ENCODE results near the gene RBM28. TPM values are rescaled to one million over a fixed set of nuclear protein-coding genes. Genes with fewer than 3 reads are reported as not detected.
A peak's percentile ranks its signal among the peaks of the same experiment; 100 is the strongest.

The RBM28 gene
- total and polyA plus RNA-seq, 10 of the 15 experiments (the other 5 are each of a cell fraction or from before 2014, with no cell fraction given), result 14.3 to 50.4 (median 32.8) TPM

- peaks cover 18 to 35% of the 10 kb centered on the region in 2 experiments for H3K27me3 ChIP-seq (replicated peaks in 1 of 2; ENCODE audit: control insufficient read depth in 2 of 2, insufficient read depth in 2 of 2, low read length in 1 of 2)
These were observed 18.0 kb upstream of the RBM28 start, which contains the start of gene PRRT4 for GRCh38 chr7:128361411-128362379. Gene PRRT4, minus strand, starts transcription at chr7:128361690.

More at GRCh38 chr7:128361411-128362379, 18.0 kb upstream of the RBM28 start, which contains the start of gene PRRT4:
- H3K9ac ChIP-seq (ENCODE audit: control insufficient read depth, insufficient read depth, low read length), result no peak within 1 kb of the TSS
- H3K79me2 ChIP-seq (ENCODE audit: control insufficient read depth, insufficient read depth, low read length), result no peaks in the 10 kb centered on the region
- SMC1A ChIA-PET (ENCODE audit: uncharacterized antibody, unreplicated experiment), result interaction anchor here (0.8 kb wide), 1 partner anchor 14 kb away, joined by 3 read pairs; no protein-coding TSS in a partner anchor
- POLR2A ChIA-PET, result no interaction called here
- H3K27ac ChIP-seq (ENCODE audit: control insufficient read depth, insufficient read depth), result no peak within 1 kb of the TSS
- H3K9me3 ChIP-seq (replicated peaks; ENCODE audit: control insufficient read depth, insufficient read depth, low read length), result no peaks in the 10 kb centered on the region
- BruUV-seq (replicated peaks), result no TSS peak
- H3K4me3 ChIP-seq, result peak within 1 kb of the TSS; percentile 36; the same call in 1 of the 2 replicates
- ATAC-seq (peak; percentile 80), FAIRE-seq (no peak), DNase-seq (ENCODE audit: low read depth, low spot score) (no peak)
- TF ChIP-seq PKNOX1 (IDR thresholded peaks at IDR 0.05) (peak; percentile 76), BMI1 (IDR thresholded peaks at IDR 0.05; ENCODE audit: borderline replicate concordance) (no peak), DPF2 (IDR thresholded peaks at IDR 0.05) (no peak), ASH2L (IDR thresholded peaks at IDR 0.05; ENCODE audit: borderline replicate concordance, low read depth) (no peak), KAT2A (conservative IDR thresholded peaks at IDR 0.05; ENCODE audit: control insufficient read depth, low read depth, low read length) (no peak), ZBTB4 (CRISPR knock-in tag; IDR thresholded peaks at IDR 0.05) (no peak), EP300 (IDR thresholded peaks at IDR 0.05; ENCODE audit: borderline replicate concordance in 1 of 2, control insufficient read depth in 1 of 2, low read depth in 2 of 2, low read length in 2 of 2) (no peak), NBN (IDR thresholded peaks at IDR 0.05) (no peak), MTA3 (IDR thresholded peaks at IDR 0.05; ENCODE audit: borderline replicate concordance, low read length) (no peak), TARDBP (IDR thresholded peaks at IDR 0.05; ENCODE audit: borderline replicate concordance) (no peak), PBX3 (IDR thresholded peaks at IDR 0.05; ENCODE audit: insufficient replicate concordance, low read depth, low read length) (peak; percentile 29), RFX5 (IDR thresholded peaks at IDR 0.05; ENCODE audit: low read depth, low read length) (no peak), BRCA1 (IDR thresholded peaks at IDR 0.05; ENCODE audit: low read depth, low read length) (no peak), HDAC6 (IDR thresholded peaks at IDR 0.05; ENCODE audit: unreplicated experiment) (peak; percentile 92), RB1 (IDR thresholded peaks at IDR 0.05; ENCODE audit: borderline replicate concordance) (no peak)
- TF ChIP-seq, protein P1, sequence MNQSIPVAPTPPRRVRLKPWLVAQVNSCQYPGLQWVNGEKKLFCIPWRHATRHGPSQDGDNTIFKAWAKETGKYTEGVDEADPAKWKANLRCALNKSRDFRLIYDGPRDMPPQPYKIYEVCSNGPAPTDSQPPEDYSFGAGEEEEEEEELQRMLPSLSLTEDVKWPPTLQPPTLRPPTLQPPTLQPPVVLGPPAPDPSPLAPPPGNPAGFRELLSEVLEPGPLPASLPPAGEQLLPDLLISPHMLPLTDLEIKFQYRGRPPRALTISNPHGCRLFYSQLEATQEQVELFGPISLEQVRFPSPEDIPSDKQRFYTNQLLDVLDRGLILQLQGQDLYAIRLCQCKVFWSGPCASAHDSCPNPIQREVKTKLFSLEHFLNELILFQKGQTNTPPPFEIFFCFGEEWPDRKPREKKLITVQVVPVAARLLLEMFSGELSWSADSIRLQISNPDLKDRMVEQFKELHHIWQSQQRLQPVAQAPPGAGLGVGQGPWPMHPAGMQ (IDR thresholded peaks at IDR 0.05; ENCODE audit: borderline replicate concordance), result no peak
- H3K4me2 ChIP-seq (ENCODE audit: control insufficient read depth, insufficient read depth), result peak within 1 kb of the TSS; percentile 68
- H3K4me1 ChIP-seq (ENCODE audit: control insufficient read depth, insufficient read depth, low read length), result no peaks in the 10 kb centered on the region
- no peaks in the 10 kb centered on the region for H3K36me3 ChIP-seq (ENCODE audit: control insufficient read depth in 2 of 2, insufficient read depth in 2 of 2, low read length in 1 of 2)
- in situ Hi-C loops (cut with MboI) (no loop called here), intact Hi-C loops (cut with micrococcal nuclease; ENCODE audit: unreplicated experiment) (no loop called here)
- CTCF ChIA-PET, result interaction anchor here (0.9 kb wide), 1 partner anchor 26 kb away, joined by 4 read pairs; no protein-coding TSS in a partner anchor
- RAD21 ChIA-PET (ENCODE audit: unreplicated experiment), result no interaction called here
- 11% methylated on average over 59 of the region's 88 CpGs for WGBS (ENCODE audit: insufficient coverage, insufficient replicate concordance, low lambda C conversion rate, missing lambda C conversion rate)
- no peaks in the 10 kb centered on the region for H4K20me1 ChIP-seq (ENCODE audit: control insufficient read depth, insufficient read depth)
- peak within 1 kb of the TSS; percentile 2; the same call in 1 of the 2 replicates for H2AFZ ChIP-seq (ENCODE audit: control insufficient read depth, low read depth, low read length)
